Right cardiac atrium (tissue), 5 donors: ENCODE data around the gene CLEC17A. TPM values are rescaled to one million over a fixed set of nuclear protein-coding genes. Genes with fewer than 3 reads are reported as not detected.

ENCODE experiments used
- ATAC-seq, 2 donors: fragments of 200-7000 bp; cut with Tn5 transposase; one replicate each; pipeline versions ENCODE4 v1.8.0 to v1.9.1; 2020; ENCODE audit warnings: moderate library complexity in 2 of 2, mild to moderate bottlenecking in 1 of 2
- DNase-seq, 3 donors: peaks; one replicate each; pipeline ENCODE4 v3.0.0-alpha.2; 2020
- H3K27ac ChIP-seq: one replicate; pipeline ENCODE4 v1.5.1; 2013; ENCODE audit warnings: mild to moderate bottlenecking, low read length, control low read depth, moderate library complexity
- H3K27me3 ChIP-seq: one replicate; pipeline ENCODE4 v1.6.1; 2013; ENCODE audit not compliant: control insufficient read depth, insufficient read depth
- H3K4me1 ChIP-seq: one replicate; pipeline ENCODE4 v1.6.1; 2013; ENCODE audit warnings: low read length; ENCODE audit not compliant: control insufficient read depth, insufficient read depth
- H3K4me3 ChIP-seq: one replicate; pipeline ENCODE4 v1.5.1; 2013; ENCODE audit warnings: low read length, control low read depth
- H3K9me3 ChIP-seq: one replicate; pipeline ENCODE4 v1.6.1; 2013; ENCODE audit warnings: low read length; ENCODE audit not compliant: control insufficient read depth
- WGBS: extraction: QIAGEN DNeasy Blood & Tissue Kit; methylation state at CpG from one replicate; pipeline ENCODE4 v1.1.7; 2013; 5-methylcytosine and 5-hydroxymethylcytosine counted together
- intact Hi-C, 4 donors: fragments of 100-400 bp; cut with DNase I; formaldehyde crosslinking; loops; one replicate each; pipeline versions ENCODE4 v1.11.0 to v1.14.0; 2022 to 2023
- polyA plus RNA-seq: library from polyadenylated mRNA; stranded (reverse); fragments of 200-250 nt; gene quantifications from one replicate; pipeline ENCODE4 v1.2.3, GENCODE V29; 2013
- total RNA-seq, 4 donors: library from RNA; stranded (reverse); fragmentation: NEBNext Ultra II Directional; extraction: Animal tissue kit (Norgen Biotek cat#: 25700); gene quantifications; one replicate each; pipeline ENCODE4 v1.2.1, GENCODE V29; 2021
- donor health status: healthy with polysubstance abuse.
- donor health status: DM: no; HTN: yes; CAD: no.
- donor health status: DM: no; HTN: no; CAD: no.
- donor health status: DM: no; HTN: yes; CAD: no; lungs with severe emphysema.
- donor health status: DM: yes; HTN: yes; CAD: no.

The CLEC17A gene
- total and polyA plus RNA-seq, 5 donors: not detected

DNA sequence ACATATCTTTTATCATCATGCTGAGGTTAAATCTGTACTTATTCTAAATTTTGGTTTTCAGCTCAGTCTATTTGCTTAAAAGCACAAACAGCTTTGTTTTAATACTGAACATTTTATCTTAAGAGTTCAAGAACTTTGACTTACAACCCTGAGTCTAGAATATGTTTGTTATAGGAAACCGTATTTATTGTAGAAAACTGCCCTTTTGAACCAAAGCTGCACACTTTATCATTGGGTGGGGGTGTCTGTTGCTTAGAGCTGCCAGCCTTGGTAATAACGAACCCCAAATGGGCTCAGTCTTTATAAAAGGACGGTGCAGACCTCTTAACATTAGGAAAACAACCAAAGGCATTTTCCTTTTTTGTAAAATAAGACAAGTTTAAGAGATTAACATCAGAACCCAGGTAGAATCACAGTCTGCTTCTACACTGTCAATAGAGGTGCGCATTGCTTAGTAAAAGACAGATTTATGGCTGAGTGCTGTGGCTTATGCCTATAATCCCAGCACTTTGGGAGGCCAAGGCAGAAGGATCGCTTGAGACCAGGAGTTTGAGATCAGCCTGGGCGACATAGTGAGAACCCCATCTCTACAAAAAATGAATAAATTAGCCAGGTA is 77.1 kb downstream of the CLEC17A start:
- no peaks in the 10 kb centered on the region for H3K4me1 ChIP-seq
- DNase-seq (no peak), ATAC-seq (no peak)
- H3K4me3 ChIP-seq: no peak overlapping the region
- no peaks in the 10 kb centered on the region for H3K27me3 ChIP-seq
- intact Hi-C loops: no loop called here
- no peak overlapping the region for H3K27ac ChIP-seq
- H3K9me3 ChIP-seq: no peaks in the 10 kb centered on the region
- 71% methylated on average over 6 of the region's 6 CpGs for WGBS

- DNase-seq: no peak
- H3K4me3 ChIP-seq: no peak overlapping the region
- WGBS: 72% methylated on average over 12 of the region's 12 CpGs
- no peak for ATAC-seq
- H3K9me3 ChIP-seq: no peaks in the 10 kb centered on the region
- intact Hi-C loops: no loop called here
- H3K4me1 ChIP-seq: no peaks in the 10 kb centered on the region
- no peaks in the 10 kb centered on the region for H3K27me3 ChIP-seq
- H3K27ac ChIP-seq: no peak overlapping the region
These were observed 78.6 kb downstream of the CLEC17A start for GRCh38 chr19:14661372-14661924.

Other genes with a start within 250 kb of the CLEC17A start
- gene ADGRE5, start 201.6 kb upstream of the CLEC17A start, total RNA-seq: 10 to 100 TPM; 27.6 to 41.0 (median 35.1) TPM
- gene ADGRE5, start 201.6 kb upstream of the CLEC17A start, polyA plus RNA-seq: 17.7 TPM
- 10 to 100 TPM; 20.7 to 34.7 (median 30.2) TPM for gene DDX39A, start 163.7 kb upstream of the CLEC17A start, total RNA-seq
- gene DDX39A, start 163.7 kb upstream of the CLEC17A start, polyA plus RNA-seq: 30.3 TPM
- gene PKN1, start 149.8 kb upstream of the CLEC17A start, total RNA-seq: 100 to 1,000 TPM; 122 to 138 (median 130) TPM
- 79.3 TPM for gene PKN1, start 149.8 kb upstream of the CLEC17A start, polyA plus RNA-seq
- under 1 TPM in 1 of 4 donors, not detected in 3; 0.33 TPM for gene PTGER1, start 107.7 kb upstream of the CLEC17A start, total RNA-seq
- not detected for gene PTGER1, start 107.7 kb upstream of the CLEC17A start, polyA plus RNA-seq
- gene GIPC1, start 87.0 kb upstream of the CLEC17A start, total RNA-seq: 10 to 100 TPM; 47.0 to 57.3 (median 49.3) TPM
- gene GIPC1, start 87.0 kb upstream of the CLEC17A start, polyA plus RNA-seq: 52.6 TPM
- 10 to 100 TPM; 46.7 to 69.5 (median 61.4) TPM for gene DNAJB1, start 64.7 kb upstream of the CLEC17A start, total RNA-seq
- gene DNAJB1, start 64.7 kb upstream of the CLEC17A start, polyA plus RNA-seq: 50.6 TPM
- 100 to 1,000 TPM in 1 of 4 donors, 10 to 100 TPM in 3; 92.3 to 116 (median 96.8) TPM for gene TECR, start 53.5 kb upstream of the CLEC17A start, total RNA-seq
- gene TECR, start 53.5 kb upstream of the CLEC17A start, polyA plus RNA-seq: 102 TPM
- 100 to 1,000 TPM; 352 to 481 (median 400) TPM for gene NDUFB7, start 11.0 kb upstream of the CLEC17A start, total RNA-seq
- gene NDUFB7, start 11.0 kb upstream of the CLEC17A start, polyA plus RNA-seq: 1,159 TPM
- not detected for gene ADGRE3, start 91.8 kb downstream of the CLEC17A start, total RNA-seq
- not detected for gene ADGRE3, start 91.8 kb downstream of the CLEC17A start, polyA plus RNA-seq
- gene ZNF333, start 107.0 kb downstream of the CLEC17A start, total RNA-seq: 10 to 100 TPM in 2 of 4 donors, 1 to 10 TPM in 2; 8.3 to 10.6 (median 10.1) TPM
- gene ZNF333, start 107.0 kb downstream of the CLEC17A start, polyA plus RNA-seq: 8.2 TPM
- gene ADGRE2, start 195.5 kb downstream of the CLEC17A start, total RNA-seq: 1 to 10 TPM in 2 of 4 donors, under 1 TPM in 2; 0.51 to 1.4 (median 0.98) TPM
- gene ADGRE2, start 195.5 kb downstream of the CLEC17A start, polyA plus RNA-seq: 0.25 TPM